Measurements from ENCODE around the gene KAT7. TPM values are rescaled to one million over a fixed set of nuclear protein-coding genes. Genes with fewer than 3 reads are reported as not detected.

The KAT7 gene
- polyA plus RNA-seq: 10 to 100 TPM in 1 of 2 donors, 1 to 10 TPM in 1; 5.7 to 11.8 TPM

DNA sequence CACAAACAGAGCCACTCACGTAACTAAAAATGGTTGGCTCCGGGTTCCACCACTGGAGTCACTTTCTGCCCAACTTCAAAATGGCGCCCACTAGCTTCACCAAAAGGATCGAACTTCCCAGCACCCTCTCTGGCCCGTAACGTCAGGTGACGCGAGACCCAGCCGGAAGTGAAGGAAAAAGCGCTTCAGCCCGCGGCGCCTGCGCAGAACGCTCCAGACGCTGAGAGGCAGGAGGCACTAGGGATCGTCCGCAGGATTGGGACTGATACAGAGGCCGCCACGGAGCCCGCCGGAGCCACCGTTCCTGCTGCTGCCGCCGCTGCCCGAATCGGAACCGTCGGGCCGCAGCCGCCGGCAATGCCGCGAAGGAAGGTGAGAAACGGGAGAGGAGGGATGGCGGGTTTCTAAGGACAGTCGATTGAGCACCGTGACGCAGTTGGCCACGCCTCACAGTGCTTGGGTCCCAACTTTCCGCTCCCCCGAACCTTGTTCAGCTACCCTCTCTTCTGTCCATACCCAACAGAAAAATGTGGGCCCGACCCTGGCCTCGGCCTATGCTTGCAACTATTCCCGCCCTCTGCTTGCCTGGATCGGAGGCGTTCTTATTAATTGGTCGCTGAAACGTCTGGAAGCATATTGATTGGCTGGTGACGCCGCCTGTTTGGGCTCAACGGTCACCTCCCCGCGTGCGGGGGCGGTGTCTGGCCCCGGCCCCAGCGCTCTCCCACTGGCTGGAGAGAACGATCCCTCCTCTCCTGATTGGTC lies at the start of gene KAT7:
KAT7 (plus strand) TSS at position 204 of the 765 bp plus-strand sequence; CDS start at position 358, 154 bp downstream.
- no peaks in the 10 kb centered on the region for H3K9me3 ChIP-seq (ENCODE audit: control insufficient read depth in 2 of 2, insufficient read depth in 1 of 2, low read depth in 1 of 2, low read length in 1 of 2)
- peak within 1 kb of the TSS; percentile 98 for H3K27ac ChIP-seq (ENCODE audit: low read depth in 2 of 2, low read length in 1 of 2)
- no peaks in the 10 kb centered on the region for H3K27me3 ChIP-seq (ENCODE audit: control insufficient read depth in 1 of 2, insufficient read depth in 2 of 2, low read length in 2 of 2)
- peaks cover 0 to 4% of the 10 kb centered on the region in 2 donors for H3K36me3 ChIP-seq (ENCODE audit: control insufficient read depth in 2 of 2, insufficient read depth in 2 of 2, low read length in 1 of 2)
- peak within 1 kb of the TSS; percentile 66 to 86 for H3K4me3 ChIP-seq (ENCODE audit: low read depth in 1 of 2, low read length in 2 of 2)
- 0 to 1% methylated on average over 59 of the region's 59 CpGs for WGBS, 2 donors
- H3K4me1 ChIP-seq (ENCODE audit: control insufficient read depth in 2 of 2, insufficient read depth in 2 of 2, low read length in 1 of 2): no peaks in the 10 kb centered on the region

DNA sequence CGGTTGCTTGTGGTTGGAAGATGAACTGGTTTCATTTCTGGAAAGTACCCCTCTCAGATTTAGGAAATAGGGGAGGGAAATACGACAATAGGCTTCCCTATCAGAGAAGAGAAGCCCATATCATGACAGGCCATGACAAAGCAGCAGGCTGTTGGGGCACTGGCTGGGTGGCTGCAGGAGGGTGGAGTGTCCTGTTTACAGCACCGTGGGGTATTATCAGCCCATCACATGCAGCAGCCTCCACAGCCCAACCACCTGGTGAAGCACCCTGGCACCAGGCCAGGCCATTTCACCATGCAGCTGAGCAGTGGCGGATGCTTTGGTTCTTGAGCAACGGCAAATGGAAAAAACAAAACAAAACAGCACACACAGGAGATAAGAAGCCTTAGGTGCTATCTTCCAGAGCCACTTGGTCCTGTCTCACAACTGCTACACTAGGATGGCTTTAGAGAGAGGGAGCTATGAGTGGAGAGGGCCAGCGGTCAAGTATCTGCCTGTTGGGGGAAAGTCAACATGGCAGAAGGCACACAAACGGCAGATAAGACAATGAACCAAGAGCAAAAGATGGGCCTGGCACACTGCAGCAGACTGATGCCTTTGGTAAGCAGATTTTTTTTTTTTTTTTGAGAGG lies 48.7 kb upstream of the KAT7 start:
- no peak overlapping the region for H3K4me3 ChIP-seq (ENCODE audit: low read depth in 1 of 2, low read length in 2 of 2)
- peaks cover 5 to 9% of the 10 kb centered on the region in 2 donors for H3K4me1 ChIP-seq (ENCODE audit: control insufficient read depth in 2 of 2, insufficient read depth in 2 of 2, low read length in 1 of 2)
- 42 to 50% methylated on average over 7 of the region's 7 CpGs for WGBS, 2 donors
- no peaks in the 10 kb centered on the region for H3K27me3 ChIP-seq (ENCODE audit: control insufficient read depth in 1 of 2, insufficient read depth in 2 of 2, low read length in 2 of 2)
- no peaks in the 10 kb centered on the region for H3K9me3 ChIP-seq (ENCODE audit: control insufficient read depth in 2 of 2, insufficient read depth in 1 of 2, low read depth in 1 of 2, low read length in 1 of 2)
- H3K27ac ChIP-seq (ENCODE audit: low read depth in 2 of 2, low read length in 1 of 2): peak overlapping the region; percentile 68 to 72
- no peaks in the 10 kb centered on the region for H3K36me3 ChIP-seq (ENCODE audit: control insufficient read depth in 2 of 2, insufficient read depth in 2 of 2, low read length in 1 of 2)

DNA sequence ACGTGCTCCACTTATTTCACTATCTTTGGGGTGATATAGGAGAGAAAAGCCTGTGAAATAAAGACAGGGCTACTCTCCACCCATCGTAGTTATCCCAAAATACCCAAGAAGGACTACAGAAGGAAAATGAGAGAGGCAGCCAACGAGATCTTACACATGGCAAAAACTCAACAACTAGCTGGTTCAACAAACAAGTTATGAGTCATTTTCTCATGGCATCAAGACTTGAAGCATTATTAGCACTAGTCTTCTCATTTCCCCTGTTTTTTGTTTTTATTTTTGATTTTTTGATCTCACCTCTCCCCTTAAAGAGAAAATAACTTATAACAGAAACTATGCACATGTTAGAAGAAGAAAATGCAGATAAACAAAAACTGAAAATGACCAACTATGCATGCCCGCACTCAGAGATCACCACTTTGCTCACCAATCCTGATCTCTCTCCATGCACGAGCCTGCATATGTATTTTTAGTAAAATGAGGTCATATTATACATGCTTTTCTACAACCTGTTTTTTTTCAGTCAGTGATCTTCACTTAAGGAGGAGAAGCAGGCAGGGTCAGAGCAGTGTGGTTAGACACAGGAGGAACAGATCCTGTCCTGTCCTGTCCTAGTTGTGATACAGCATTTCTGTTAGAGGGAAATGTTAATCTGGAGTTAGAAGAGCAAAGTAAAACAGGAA lies 47.3 kb upstream of the KAT7 start:
- H3K27ac ChIP-seq (ENCODE audit: low read depth in 2 of 2, low read length in 1 of 2): peak overlapping the region; percentile 80 to 90
- H3K36me3 ChIP-seq (ENCODE audit: control insufficient read depth in 2 of 2, insufficient read depth in 2 of 2, low read length in 1 of 2): no peaks in the 10 kb centered on the region
- no peaks in the 10 kb centered on the region for H3K27me3 ChIP-seq (ENCODE audit: control insufficient read depth in 1 of 2, insufficient read depth in 2 of 2, low read length in 2 of 2)
- H3K4me3 ChIP-seq (ENCODE audit: low read depth in 1 of 2, low read length in 2 of 2): no peak overlapping the region
- WGBS, 2 donors: 20 to 30% methylated on average over 5 of the region's 5 CpGs
- peaks cover 5 to 9% of the 10 kb centered on the region in 2 donors for H3K4me1 ChIP-seq (ENCODE audit: control insufficient read depth in 2 of 2, insufficient read depth in 2 of 2, low read length in 1 of 2)
- no peaks in the 10 kb centered on the region for H3K9me3 ChIP-seq (ENCODE audit: control insufficient read depth in 2 of 2, insufficient read depth in 1 of 2, low read depth in 1 of 2, low read length in 1 of 2)

GRCh38 chr17:49741692-49742076 lies 46.8 kb upstream of the KAT7 start:
- 35 to 40% methylated on average over 3 of the region's 3 CpGs for WGBS, 2 donors
- no peaks in the 10 kb centered on the region for H3K36me3 ChIP-seq (ENCODE audit: control insufficient read depth in 2 of 2, insufficient read depth in 2 of 2, low read length in 1 of 2)
- H3K27me3 ChIP-seq (ENCODE audit: control insufficient read depth in 1 of 2, insufficient read depth in 2 of 2, low read length in 2 of 2): no peaks in the 10 kb centered on the region
- peaks cover 5 to 9% of the 10 kb centered on the region in 2 donors for H3K4me1 ChIP-seq (ENCODE audit: control insufficient read depth in 2 of 2, insufficient read depth in 2 of 2, low read length in 1 of 2)
- no peaks in the 10 kb centered on the region for H3K9me3 ChIP-seq (ENCODE audit: control insufficient read depth in 2 of 2, insufficient read depth in 1 of 2, low read depth in 1 of 2, low read length in 1 of 2)
- H3K4me3 ChIP-seq (ENCODE audit: low read depth in 1 of 2, low read length in 2 of 2): no peak overlapping the region
- peak overlapping the region; percentile 66 to 83 for H3K27ac ChIP-seq (ENCODE audit: low read depth in 2 of 2, low read length in 1 of 2)

DNA sequence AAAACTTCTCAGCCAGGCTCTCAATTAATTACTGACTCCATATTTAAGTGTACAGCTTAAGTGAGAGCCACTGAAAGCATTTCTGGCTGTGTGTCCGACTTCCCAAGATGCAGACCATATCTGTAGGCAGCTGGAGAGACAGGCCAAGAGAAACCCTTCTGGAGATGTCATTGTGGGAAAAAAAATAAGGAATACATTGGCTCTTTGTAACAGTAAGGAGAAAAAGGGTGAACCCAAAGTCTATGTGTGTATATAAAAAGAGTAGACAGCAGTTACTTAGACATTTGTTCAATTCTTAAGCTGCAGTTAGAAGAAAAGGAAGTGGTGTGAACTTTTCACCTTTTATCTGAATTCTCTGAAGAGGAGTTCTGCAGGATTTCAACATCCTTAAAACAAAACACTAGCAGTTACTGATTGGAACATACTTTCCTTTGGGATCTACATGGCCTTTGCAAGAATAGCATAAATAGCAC lies 46.3 kb upstream of the KAT7 start:
- H3K27me3 ChIP-seq (ENCODE audit: control insufficient read depth in 1 of 2, insufficient read depth in 2 of 2, low read length in 2 of 2): no peaks in the 10 kb centered on the region
- 41 to 46% methylated on average over 1 of the region's 1 CpG for WGBS, 2 donors
- no peaks in the 10 kb centered on the region for H3K36me3 ChIP-seq (ENCODE audit: control insufficient read depth in 2 of 2, insufficient read depth in 2 of 2, low read length in 1 of 2)
- H3K4me3 ChIP-seq (ENCODE audit: low read depth in 1 of 2, low read length in 2 of 2): no peak overlapping the region
- no peaks in the 10 kb centered on the region for H3K9me3 ChIP-seq (ENCODE audit: control insufficient read depth in 2 of 2, insufficient read depth in 1 of 2, low read depth in 1 of 2, low read length in 1 of 2)
- H3K4me1 ChIP-seq (ENCODE audit: control insufficient read depth in 2 of 2, insufficient read depth in 2 of 2, low read length in 1 of 2): peaks cover 5 to 9% of the 10 kb centered on the region in 2 donors
- H3K27ac ChIP-seq (ENCODE audit: low read depth in 2 of 2, low read length in 1 of 2): peak overlapping the region; percentile 57 to 63

- 73 to 77% methylated on average over 1 of the region's 1 CpG for WGBS, 2 donors
- Histone ChIP-seq H3K4me1 (ENCODE audit: control insufficient read depth in 2 of 2, insufficient read depth in 2 of 2, low read length in 1 of 2) (peaks cover 5% of the 10 kb centered on the region in 2 donors), H3K27me3 (ENCODE audit: control insufficient read depth in 1 of 2, insufficient read depth in 2 of 2, low read length in 2 of 2) (no peaks in the 10 kb centered on the region), H3K36me3 (ENCODE audit: control insufficient read depth in 2 of 2, insufficient read depth in 2 of 2, low read length in 1 of 2) (no peaks in the 10 kb centered on the region), H3K27ac (ENCODE audit: low read depth in 2 of 2, low read length in 1 of 2) (no peak overlapping the region), H3K9me3 (ENCODE audit: control insufficient read depth in 2 of 2, insufficient read depth in 1 of 2, low read depth in 1 of 2, low read length in 1 of 2) (no peaks in the 10 kb centered on the region), H3K4me3 (ENCODE audit: low read depth in 1 of 2, low read length in 2 of 2) (no peak overlapping the region)
These were observed 43.0 kb upstream of the KAT7 start for GRCh38 chr17:49745175-49746139.

DNA sequence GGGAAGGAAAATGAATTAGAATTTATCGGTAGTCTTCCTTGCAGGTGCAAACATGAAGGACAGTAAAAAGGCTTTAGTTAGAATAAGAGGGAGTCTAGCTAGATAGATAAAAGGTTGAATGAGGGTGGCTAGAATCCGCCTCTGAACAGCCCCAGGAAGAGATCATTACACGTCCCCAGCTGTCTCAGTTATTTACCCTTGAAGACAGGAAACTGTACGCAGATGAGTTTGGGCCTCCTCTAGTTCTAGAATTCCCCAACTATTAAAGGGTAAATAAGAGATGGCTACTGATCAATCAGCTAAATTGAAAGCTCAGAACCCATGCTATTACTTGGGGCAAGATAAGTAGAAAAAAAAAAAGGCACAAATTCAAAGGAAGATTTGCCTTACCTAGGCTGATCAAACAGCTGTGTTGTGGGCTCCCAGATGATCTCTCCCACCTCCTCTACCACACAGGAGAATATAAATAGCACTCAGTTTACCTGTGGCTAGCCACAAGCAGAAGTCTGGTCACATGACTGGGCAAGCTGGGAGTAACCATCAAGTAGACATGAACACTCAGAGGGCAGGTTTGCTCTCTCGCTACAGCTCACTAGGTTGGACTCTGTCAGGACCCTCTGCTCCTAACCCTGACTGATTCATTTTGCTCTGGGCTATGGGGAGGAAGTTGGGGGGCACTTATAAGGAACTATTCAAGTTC lies 41.5 kb upstream of the KAT7 start:
- H3K36me3 ChIP-seq (ENCODE audit: control insufficient read depth in 2 of 2, insufficient read depth in 2 of 2, low read length in 1 of 2): no peaks in the 10 kb centered on the region
- H3K27ac ChIP-seq (ENCODE audit: low read depth in 2 of 2, low read length in 1 of 2): peak overlapping the region; percentile 30 to 48
- no peaks in the 10 kb centered on the region for H3K4me1 ChIP-seq (ENCODE audit: control insufficient read depth in 2 of 2, insufficient read depth in 2 of 2, low read length in 1 of 2)
- H3K27me3 ChIP-seq (ENCODE audit: control insufficient read depth in 1 of 2, insufficient read depth in 2 of 2, low read length in 2 of 2): no peaks in the 10 kb centered on the region
- WGBS, 2 donors: 64 to 76% methylated on average over 5 of the region's 5 CpGs
- no peaks in the 10 kb centered on the region for H3K9me3 ChIP-seq (ENCODE audit: control insufficient read depth in 2 of 2, insufficient read depth in 1 of 2, low read depth in 1 of 2, low read length in 1 of 2)
- no peak overlapping the region for H3K4me3 ChIP-seq (ENCODE audit: low read depth in 1 of 2, low read length in 2 of 2)

- Histone ChIP-seq H3K27ac (ENCODE audit: low read depth in 2 of 2, low read length in 1 of 2) (no peak overlapping the region), H3K36me3 (ENCODE audit: control insufficient read depth in 2 of 2, insufficient read depth in 2 of 2, low read length in 1 of 2) (no peaks in the 10 kb centered on the region), H3K4me3 (ENCODE audit: low read depth in 1 of 2, low read length in 2 of 2) (no peak overlapping the region), H3K27me3 (ENCODE audit: control insufficient read depth in 1 of 2, insufficient read depth in 2 of 2, low read length in 2 of 2) (no peaks in the 10 kb centered on the region), H3K9me3 (ENCODE audit: control insufficient read depth in 2 of 2, insufficient read depth in 1 of 2, low read depth in 1 of 2, low read length in 1 of 2) (no peaks in the 10 kb centered on the region), H3K4me1 (ENCODE audit: control insufficient read depth in 2 of 2, insufficient read depth in 2 of 2, low read length in 1 of 2) (no peaks in the 10 kb centered on the region)
- WGBS, 2 donors: 56 to 76% methylated on average over 1 of the region's 1 CpG
These were observed 40.8 kb upstream of the KAT7 start for GRCh38 chr17:49747632-49748031.

Measured in esophagus (tissue), 2 donors.